ENCODE results near the gene CASQ1.

DNA sequence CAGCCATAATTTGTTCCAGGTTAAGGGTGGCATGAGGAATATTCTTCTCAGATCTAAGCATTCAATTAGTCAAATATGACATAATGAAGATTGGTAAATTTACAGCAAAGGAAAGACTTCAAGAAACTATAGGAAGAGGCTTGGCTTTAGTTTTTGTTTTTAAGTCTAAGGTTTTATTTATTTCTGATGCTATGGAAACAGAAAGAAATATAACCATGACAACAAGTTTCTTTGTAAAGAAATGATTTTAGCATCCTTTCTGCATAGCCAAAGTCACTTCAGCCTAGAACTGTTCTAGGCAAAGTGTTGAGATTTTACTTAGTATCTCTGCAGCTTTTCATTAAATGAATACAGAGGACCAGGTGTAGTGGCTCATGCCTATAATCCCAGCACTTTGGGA is 42.5 kb downstream of the CASQ1 start:
- TF ChIP-seq POLR2A (IDR thresholded peaks at IDR 0.05), result no peak
- TF ChIP-seq, protein P1, sequence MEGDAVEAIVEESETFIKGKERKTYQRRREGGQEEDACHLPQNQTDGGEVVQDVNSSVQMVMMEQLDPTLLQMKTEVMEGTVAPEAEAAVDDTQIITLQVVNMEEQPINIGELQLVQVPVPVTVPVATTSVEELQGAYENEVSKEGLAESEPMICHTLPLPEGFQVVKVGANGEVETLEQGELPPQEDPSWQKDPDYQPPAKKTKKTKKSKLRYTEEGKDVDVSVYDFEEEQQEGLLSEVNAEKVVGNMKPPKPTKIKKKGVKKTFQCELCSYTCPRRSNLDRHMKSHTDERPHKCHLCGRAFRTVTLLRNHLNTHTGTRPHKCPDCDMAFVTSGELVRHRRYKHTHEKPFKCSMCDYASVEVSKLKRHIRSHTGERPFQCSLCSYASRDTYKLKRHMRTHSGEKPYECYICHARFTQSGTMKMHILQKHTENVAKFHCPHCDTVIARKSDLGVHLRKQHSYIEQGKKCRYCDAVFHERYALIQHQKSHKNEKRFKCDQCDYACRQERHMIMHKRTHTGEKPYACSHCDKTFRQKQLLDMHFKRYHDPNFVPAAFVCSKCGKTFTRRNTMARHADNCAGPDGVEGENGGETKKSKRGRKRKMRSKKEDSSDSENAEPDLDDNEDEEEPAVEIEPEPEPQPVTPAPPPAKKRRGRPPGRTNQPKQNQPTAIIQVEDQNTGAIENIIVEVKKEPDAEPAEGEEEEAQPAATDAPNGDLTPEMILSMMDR (IDR thresholded peaks at IDR 0.05), result no peak

Data from right lobe of liver (tissue), 4 donors.